BE2C (cell line): ENCODE results near the gene SYT17.

ENCODE experiments used
- DNase-seq: peaks from one replicate; pipeline ENCODE4 v3.0.0-alpha.2; 2020
- H3K27me3 ChIP-seq: fragments of 250-450 bp; sonication (Bioruptor Pico); 2 replicates; pipeline ENCODE4 v1.5.1; 2020; ENCODE audit warnings: mild to moderate bottlenecking
- H3K36me3 ChIP-seq: fragments of 250-450 bp; sonication (Bioruptor Pico); 2 replicates; pipeline ENCODE4 v1.5.1; 2020; ENCODE audit warnings: mild to moderate bottlenecking
- H3K4me1 ChIP-seq: fragments of 250-450 bp; sonication (Bioruptor Pico); 2 replicates; pipeline ENCODE4 v1.5.1; 2020
- H3K4me3 ChIP-seq: 2 replicates; pipeline ENCODE4 v1.5.1; 2011; ENCODE audit warnings: low read depth, low read length
- H3K9me3 ChIP-seq: fragments of 250-450 bp; sonication (Bioruptor Pico); 2 replicates; pipeline ENCODE4 v1.5.1; 2020
- CTCF ChIP-seq: IDR thresholded peaks from 2 replicates; pipeline ENCODE4 v1.5.1; 2012; ENCODE audit warnings: mild to moderate bottlenecking, low read depth, low read length

The SYT17 gene

DNA sequence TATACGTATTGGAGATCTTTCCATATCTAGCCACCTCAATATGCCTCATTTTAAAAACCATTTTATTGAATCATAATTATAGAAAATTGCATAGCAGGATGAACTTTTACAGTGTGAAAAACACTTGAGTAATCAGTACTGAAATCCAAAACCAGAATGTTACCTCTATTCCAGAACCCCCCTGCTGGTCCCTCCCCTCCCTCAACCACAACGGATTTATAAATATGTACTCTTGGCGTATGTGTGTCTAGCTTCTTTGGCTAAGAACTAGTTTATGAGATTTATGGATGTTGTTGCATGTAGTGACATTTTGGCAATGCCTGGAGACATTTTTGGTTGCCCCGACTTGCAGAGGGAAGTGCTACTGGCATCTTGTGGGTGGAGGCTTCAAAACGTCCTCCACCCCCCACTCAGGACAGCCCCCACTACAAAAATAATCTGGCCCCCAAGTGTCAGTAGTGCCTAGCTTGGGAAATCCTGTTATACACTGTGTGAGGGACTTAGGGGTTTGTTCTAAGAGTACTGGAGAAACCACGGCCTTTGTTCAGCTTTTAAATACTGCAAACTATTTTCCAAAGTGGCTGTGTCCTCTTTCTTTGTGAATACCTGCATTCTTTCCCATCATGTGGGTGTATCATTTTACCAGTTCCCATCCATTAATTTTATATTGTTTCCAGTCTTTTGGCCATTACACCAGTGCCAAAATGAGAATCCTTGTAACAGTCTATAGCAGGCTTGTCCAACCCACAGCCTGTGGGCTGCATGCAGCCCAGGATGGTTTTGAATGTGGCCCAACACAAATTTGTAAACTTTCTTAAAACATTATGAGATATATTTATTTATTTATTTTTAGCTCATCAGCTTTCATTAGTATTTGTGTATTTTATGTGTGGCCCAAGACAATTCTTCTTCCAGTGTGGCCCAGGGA is 30.6 kb upstream of the SYT17 start:
- DNase-seq: no peak
- Histone ChIP-seq H3K9me3 (no peaks in the 10 kb centered on the region), H3K36me3 (no peaks in the 10 kb centered on the region), H3K4me3 (no peak overlapping the region), H3K27me3 (no peaks in the 10 kb centered on the region), H3K4me1 (no peaks in the 10 kb centered on the region)
- TF ChIP-seq CTCF: no peak

DNA sequence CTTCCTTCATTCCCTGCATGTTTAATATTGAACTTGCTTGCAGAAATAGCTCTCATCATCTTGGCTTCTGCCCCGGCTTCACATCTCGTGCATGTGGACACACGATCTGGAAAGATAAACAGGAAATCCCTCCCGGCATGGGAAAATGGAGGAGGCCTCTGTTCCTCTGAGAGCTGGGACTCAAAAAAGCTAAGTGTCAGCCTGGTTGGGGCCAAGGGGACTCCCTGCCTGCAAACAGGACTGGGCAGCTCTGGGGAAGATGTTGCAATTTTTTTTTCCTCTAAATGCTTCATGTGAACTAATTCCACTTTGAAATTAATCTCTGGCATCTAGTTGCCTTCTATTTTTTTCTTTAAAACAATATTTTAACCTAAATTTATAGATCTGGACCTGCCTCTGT is 29.4 kb upstream of the SYT17 start:
- Histone ChIP-seq H3K4me1 (peaks cover 5% of the 10 kb centered on the region; the same call in 1 of the 2 replicates), H3K27me3 (no peaks in the 10 kb centered on the region), H3K4me3 (no peak overlapping the region), H3K9me3 (no peaks in the 10 kb centered on the region), H3K36me3 (no peaks in the 10 kb centered on the region)
- no peak for TF ChIP-seq CTCF
- no peak for DNase-seq

DNA sequence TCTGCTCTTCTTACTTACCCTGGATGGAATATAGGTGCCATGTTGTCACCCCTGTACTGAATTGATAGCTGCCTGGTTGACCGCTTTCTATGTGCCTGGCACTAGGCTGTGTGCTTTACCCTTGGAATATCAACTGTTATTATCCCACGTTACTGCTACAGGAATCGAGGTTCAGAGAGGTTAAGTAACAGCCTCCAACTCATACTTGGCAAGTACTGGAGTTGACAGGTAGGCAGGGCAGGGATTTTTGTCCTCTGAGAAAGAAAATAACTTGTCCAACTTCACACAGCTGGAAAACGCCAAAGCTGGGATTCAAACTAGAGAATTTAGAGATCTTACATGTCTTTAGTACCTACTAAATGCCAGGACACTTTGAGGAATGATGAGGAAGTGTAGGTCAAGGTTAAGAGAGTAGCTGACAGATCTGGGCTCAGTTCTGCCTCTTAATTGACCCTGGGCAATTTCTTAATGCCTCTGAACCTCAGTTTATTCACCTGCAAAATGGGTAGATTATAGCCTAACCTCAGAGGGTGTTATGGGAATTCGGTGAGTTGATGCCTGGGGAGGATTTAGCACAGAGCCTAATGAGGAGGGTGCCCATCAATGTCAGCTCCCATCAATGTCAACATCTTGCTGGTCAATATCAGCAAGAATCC is 28.5 kb upstream of the SYT17 start:
- Histone ChIP-seq H3K9me3 (no peaks in the 10 kb centered on the region), H3K4me3 (no peak overlapping the region), H3K36me3 (no peaks in the 10 kb centered on the region), H3K4me1 (peaks cover 10% of the 10 kb centered on the region; the same call in 1 of the 2 replicates), H3K27me3 (no peaks in the 10 kb centered on the region)
- TF ChIP-seq CTCF: no peak
- no peak for DNase-seq

GRCh38 chr16:19140396-19140795 is 27.6 kb upstream of the SYT17 start:
- no peaks in the 10 kb centered on the region for H3K36me3 ChIP-seq
- no peaks in the 10 kb centered on the region for H3K9me3 ChIP-seq
- H3K27me3 ChIP-seq: no peaks in the 10 kb centered on the region
- peaks cover 10% of the 10 kb centered on the region; the same call in 1 of the 2 replicates for H3K4me1 ChIP-seq
- DNase-seq: no peak
- no peak for TF ChIP-seq CTCF
- no peak overlapping the region for H3K4me3 ChIP-seq

DNA sequence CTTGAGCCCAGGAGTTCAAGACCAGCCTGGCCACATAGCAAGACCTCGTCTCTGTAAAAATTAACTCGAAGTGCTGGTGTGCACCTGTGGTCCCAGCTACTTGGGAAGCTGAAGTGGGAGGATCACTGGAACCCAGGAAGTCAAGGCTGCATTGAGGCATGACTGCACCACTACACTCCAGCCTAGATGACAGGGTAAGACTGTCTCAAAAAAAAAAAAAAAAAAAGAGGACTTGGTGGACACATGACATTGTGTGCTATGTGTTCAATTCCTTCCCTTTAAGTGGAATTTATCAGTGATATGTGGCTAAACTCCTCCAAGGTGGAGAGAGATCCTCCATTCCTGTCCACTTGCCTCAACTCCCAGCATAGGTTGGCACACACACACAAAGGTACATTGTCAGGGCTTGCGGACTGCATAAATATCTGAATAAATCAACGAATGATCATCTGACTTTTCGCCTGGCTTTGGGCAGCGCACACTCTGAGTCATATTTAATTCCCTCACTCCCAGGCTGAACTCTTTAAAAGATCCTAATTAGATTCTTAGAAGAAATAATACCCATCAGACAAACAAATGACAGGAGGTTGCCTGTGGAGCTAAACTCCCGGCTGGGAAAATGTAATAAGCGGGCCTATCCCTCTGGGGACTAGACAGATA is 25.0 kb upstream of the SYT17 start:
- DNase-seq: peak; percentile 48
- Histone ChIP-seq H3K27me3 (no peaks in the 10 kb centered on the region), H3K4me1 (peaks cover 10% of the 10 kb centered on the region; the same call in 1 of the 2 replicates), H3K9me3 (no peaks in the 10 kb centered on the region), H3K36me3 (no peaks in the 10 kb centered on the region), H3K4me3 (no peak overlapping the region)
- no peak for TF ChIP-seq CTCF
